SK-N-SH (cell line): Measurements from ENCODE around the gene HIPK3. TPM values are rescaled to one million over a fixed set of nuclear protein-coding genes. Genes with fewer than 3 reads are reported as not detected.

Experiments used
- CTCF ChIA-PET: fragments of 300-600, 350-600 bp; formaldehyde crosslinking; extraction: SDS; loops from one replicate; lab custom pipeline; 2021; lab: Yijun Ruan, JAX
- POLR2A ChIA-PET: fragments of 350-600 bp; sonication (Branson Sonifier 250); formaldehyde crosslinking; extraction: SDS; loops from one replicate; lab custom pipeline; 2020; ENCODE audit warnings: antibody characterized with exemption, inconsistent platforms; lab: Yijun Ruan, JAX
- DNase-seq: peaks from one replicate; pipeline ENCODE4 v3.0.0; 2012
- H2AFZ ChIP-seq: fragments of 200-600 bp; sonication (generic); 2 replicates; pipeline ENCODE4 v1.8.1; 2016; ENCODE audit warnings: antibody characterized with exemption, mild to moderate bottlenecking, low read depth
- H3F3A ChIP-seq: fragments of 200-600 bp; sonication (generic); replicated peaks from 2 replicates; pipeline ENCODE3; 2016; ENCODE audit warnings: antibody characterized with exemption, mild to moderate bottlenecking; ENCODE audit not compliant: insufficient read depth
- H3K27ac ChIP-seq, 2 experiments: fragments of 200-500 bp in 1 of 2; fragments of 200-600 bp in 1 of 2; sonication (Bioruptor generic) in 1 of 2; sonication (generic), shearing (Covaris generic) in 1 of 2; 2 replicates each; pipeline versions ENCODE4 v1.5.1 to v1.6.1; 2014 to 2016; ENCODE audit warnings: low read depth in 2 of 2, inconsistent platforms in 1 of 2, low read length in 1 of 2, mild to moderate bottlenecking in 1 of 2, mixed read lengths in 1 of 2
- H3K27me3 ChIP-seq: fragments of 200-600 bp; sonication (generic), shearing (Covaris generic); 2 replicates; pipeline ENCODE4 v1.6.1; 2016; ENCODE audit warnings: mixed run types; ENCODE audit not compliant: insufficient read depth
- H3K36me3 ChIP-seq, 2 experiments: fragments of 200-500 bp in 1 of 2; fragments of 200-600 bp in 1 of 2; sonication (Bioruptor generic) in 1 of 2; sonication (generic) in 1 of 2; replicated peaks in 1 of 2; 2 replicates each; pipeline versions ENCODE3 to v1.5.1; 2014 to 2016; ENCODE audit warnings: low read length in 1 of 2, mild to moderate bottlenecking in 1 of 2; ENCODE audit not compliant: insufficient read depth in 2 of 2, control insufficient read depth in 1 of 2
- H3K4me1 ChIP-seq, 2 experiments: fragments of 200-500 bp in 1 of 2; fragments of 200-600 bp in 1 of 2; sonication (Bioruptor generic) in 1 of 2; sonication (generic), shearing (Covaris generic) in 1 of 2; 2 replicates each; pipeline versions ENCODE4 v1.5.1 to v1.6.1; 2014 to 2016; ENCODE audit warnings: low read depth in 1 of 2, low read length in 1 of 2, mixed run types in 1 of 2; ENCODE audit not compliant: insufficient read depth in 2 of 2, control insufficient read depth in 1 of 2
- H3K4me2 ChIP-seq: fragments of 200-600 bp; sonication (generic), shearing (Covaris generic); 2 replicates; pipeline ENCODE4 v1.6.1; 2017; ENCODE audit warnings: mixed run types
- H3K4me3 ChIP-seq, 2 experiments: fragments of 200-500 bp in 1 of 2; fragments of 200-600 bp in 1 of 2; sonication (Bioruptor generic) in 1 of 2; sonication (generic), shearing (Covaris generic) in 1 of 2; 2 replicates each; pipeline versions ENCODE4 v1.5.1 to v1.8.1; 2014 to 2016; ENCODE audit warnings: low read depth in 2 of 2, inconsistent platforms in 1 of 2, low read length in 1 of 2, mild to moderate bottlenecking in 1 of 2, mixed read lengths in 1 of 2, moderate library complexity in 1 of 2
- H3K79me2 ChIP-seq: fragments of 200-600 bp; sonication (generic); 2 replicates; pipeline ENCODE4 v1.8.1; 2017; ENCODE audit warnings: mild to moderate bottlenecking; ENCODE audit not compliant: insufficient read depth
- H3K9ac ChIP-seq: fragments of 200-600 bp; sonication (generic); 2 replicates; pipeline ENCODE4 v1.6.1; 2017; ENCODE audit warnings: mixed run types
- H3K9me2 ChIP-seq: fragments of 200-600 bp; sonication (generic); 2 replicates; pipeline ENCODE4 v1.6.1; 2017; ENCODE audit warnings: mixed run types
- H3K9me3 ChIP-seq: fragments of 200-600 bp; sonication (generic); 2 replicates; pipeline ENCODE4 v1.6.1; 2017; ENCODE audit warnings: mixed run types, mild to moderate bottlenecking, moderate library complexity
- H4K20me1 ChIP-seq: fragments of 200-600 bp; sonication (generic); 2 replicates; pipeline ENCODE4 v1.6.1; 2017; ENCODE audit warnings: mild to moderate bottlenecking, mixed run types; ENCODE audit not compliant: insufficient read depth
- CHD2 ChIP-seq: fragments of 150-350 bp; IDR thresholded peaks from 2 replicates; pipeline ENCODE4 v1.6.1; 2018; ENCODE audit warnings: low read length; ENCODE audit not compliant: partially characterized antibody
- ELF1 ChIP-seq: IDR thresholded peaks from 2 replicates; pipeline ENCODE4 v1.4.0; 2012
- EP300 ChIP-seq, 2 experiments: IDR thresholded peaks; 2 replicates each; pipeline versions ENCODE4 v1.4.0 to v1.6.1; 2012; ENCODE audit warnings: borderline replicate concordance in 1 of 2, low read depth in 1 of 2, low read length in 1 of 2
- EZH2phosphoT487 ChIP-seq: fragments of 200-600 bp; sonication (generic); IDR thresholded peaks from 2 replicates; pipeline ENCODE4 v1.6.1; 2017; ENCODE audit warnings: low read depth, mixed run types, mild to moderate bottlenecking, antibody characterized with exemption, moderate library complexity, borderline replicate concordance
- FOSL2 ChIP-seq: IDR thresholded peaks from 2 replicates; pipeline ENCODE4 v1.4.0; 2012; ENCODE audit warnings: low read depth, mild to moderate bottlenecking, moderate library complexity, borderline replicate concordance
- FOXJ3 ChIP-seq: sonication (generic); formaldehyde crosslinking; IDR thresholded peaks from 2 replicates; pipeline ENCODE4 v1.5.1; 2020; ENCODE audit warnings: mild to moderate bottlenecking, missing genetic modification reagents
- MEF2A ChIP-seq: IDR thresholded peaks from 2 replicates; pipeline ENCODE4 v1.4.0; 2012; ENCODE audit warnings: low read depth, borderline replicate concordance
- NRF1 ChIP-seq: IDR thresholded peaks from 2 replicates; pipeline ENCODE4 v1.6.1; 2012; ENCODE audit warnings: low read depth, mild to moderate bottlenecking, low read length
- POLR2AphosphoS5 ChIP-seq: IDR thresholded peaks from 2 replicates; pipeline ENCODE4 v1.6.1; 2012; ENCODE audit warnings: low read depth, low read length
- RAD21 ChIP-seq: IDR thresholded peaks from 2 replicates; pipeline ENCODE4 v1.6.1; 2012; ENCODE audit warnings: mild to moderate bottlenecking, low read length
- RCOR1 ChIP-seq: fragments of 150-350 bp; IDR thresholded peaks from 2 replicates; pipeline ENCODE4 v1.6.1; 2017; ENCODE audit warnings: antibody characterized with exemption, low read length
- RFX5 ChIP-seq: IDR thresholded peaks from 2 replicates; pipeline ENCODE4 v1.6.1; 2012; ENCODE audit warnings: mild to moderate bottlenecking, improper control_type of control experiment, low read length
- RXRA ChIP-seq: IDR thresholded peaks from 2 replicates; pipeline ENCODE4 v1.4.0; 2012; ENCODE audit warnings: low read depth, mild to moderate bottlenecking, borderline replicate concordance
- TAF1 ChIP-seq: IDR thresholded peaks from 2 replicates; pipeline ENCODE4 v1.6.1; 2012; ENCODE audit warnings: low read depth, mild to moderate bottlenecking, low read length, moderate library complexity, borderline replicate concordance
- TCF12 ChIP-seq: IDR thresholded peaks from 2 replicates; pipeline ENCODE4 v1.4.0; 2012
- TEAD4 ChIP-seq: IDR thresholded peaks from 2 replicates; pipeline ENCODE4 v1.4.0; 2012; ENCODE audit warnings: mild to moderate bottlenecking, borderline replicate concordance; ENCODE audit not compliant: insufficient read depth
- polyA plus RNA-seq, 3 experiments: library from polyadenylated mRNA; depleted of rRNA; stranded (reverse); fragments of >200 nt; gene quantifications; 2 replicates each; pipeline ENCODE4 v1.2.3, GENCODE V29; 2012
- TF ChIP-seq, protein P1 (sequence below): IDR thresholded peaks from 2 replicates; pipeline ENCODE4 v1.4.0; 2012; ENCODE audit warnings: low read depth, borderline replicate concordance
- TF ChIP-seq, protein P2 (sequence below): fragments of 150-350 bp; IDR thresholded peaks from 2 replicates; pipeline ENCODE4 v1.6.1; 2017; ENCODE audit warnings: antibody characterized with exemption, low read length, low read depth, borderline replicate concordance
- TF ChIP-seq, protein P3 (sequence below): IDR thresholded peaks from 2 replicates; pipeline ENCODE4; 2012
- TF ChIP-seq, protein P4 (sequence below): fragments of 200-600 bp; sonication (generic); IDR thresholded peaks from 2 replicates; pipeline ENCODE4 v1.6.1; 2017; ENCODE audit warnings: antibody characterized with exemption, mild to moderate bottlenecking, moderate library complexity

Gene HIPK3
- polyA plus RNA-seq, 1 of the 3 experiments (the other 2 are of a cell fraction) = 5.2 TPM

DNA sequence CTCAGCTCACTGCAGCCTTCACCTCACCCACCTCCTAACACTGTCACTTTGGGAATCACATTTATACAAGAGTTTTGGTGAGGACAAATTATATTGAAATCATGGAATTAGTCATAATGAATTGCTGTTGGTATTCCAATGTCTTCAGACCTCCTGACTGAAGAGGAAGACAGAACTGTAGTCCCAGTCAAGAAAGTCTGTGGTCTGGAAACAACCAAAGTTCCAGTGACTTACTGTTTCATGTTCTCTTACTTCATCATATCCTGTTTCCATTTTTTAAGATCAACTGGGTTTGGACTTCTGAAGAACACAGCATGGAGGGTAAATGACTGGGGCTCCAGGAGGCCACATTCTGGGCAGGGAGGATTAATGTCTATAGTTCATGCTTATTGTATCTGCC is 43.0 kb upstream of the HIPK3 start:
- no peaks in the 10 kb centered on the region for H3K9me2 ChIP-seq
- CTCF ChIA-PET = no interaction called here
- no peaks in the 10 kb centered on the region for H3K79me2 ChIP-seq
- no peaks in the 10 kb centered on the region for H4K20me1 ChIP-seq
- H3K27ac ChIP-seq = no peak overlapping the region
- POLR2A ChIA-PET = no interaction called here
- no peaks in the 10 kb centered on the region for H3K27me3 ChIP-seq
- no peaks in the 10 kb centered on the region for H3K9me3 ChIP-seq
- no peak for DNase-seq
- no peak for TF ChIP-seq CHD2
- TF ChIP-seq FOXJ3 (CRISPR knock-in tag) = no peak
- no peak for TF ChIP-seq RAD21
- TF ChIP-seq MEF2A = no peak
- TF ChIP-seq, protein P1, sequence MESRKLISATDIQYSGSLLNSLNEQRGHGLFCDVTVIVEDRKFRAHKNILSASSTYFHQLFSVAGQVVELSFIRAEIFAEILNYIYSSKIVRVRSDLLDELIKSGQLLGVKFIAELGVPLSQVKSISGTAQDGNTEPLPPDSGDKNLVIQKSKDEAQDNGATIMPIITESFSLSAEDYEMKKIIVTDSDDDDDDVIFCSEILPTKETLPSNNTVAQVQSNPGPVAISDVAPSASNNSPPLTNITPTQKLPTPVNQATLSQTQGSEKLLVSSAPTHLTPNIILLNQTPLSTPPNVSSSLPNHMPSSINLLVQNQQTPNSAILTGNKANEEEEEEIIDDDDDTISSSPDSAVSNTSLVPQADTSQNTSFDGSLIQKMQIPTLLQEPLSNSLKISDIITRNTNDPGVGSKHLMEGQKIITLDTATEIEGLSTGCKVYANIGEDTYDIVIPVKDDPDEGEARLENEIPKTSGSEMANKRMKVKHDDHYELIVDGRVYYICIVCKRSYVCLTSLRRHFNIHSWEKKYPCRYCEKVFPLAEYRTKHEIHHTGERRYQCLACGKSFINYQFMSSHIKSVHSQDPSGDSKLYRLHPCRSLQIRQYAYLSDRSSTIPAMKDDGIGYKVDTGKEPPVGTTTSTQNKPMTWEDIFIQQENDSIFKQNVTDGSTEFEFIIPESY = no peak
- no peak for TF ChIP-seq TCF12
- TF ChIP-seq NRF1 = no peak
- no peak for TF ChIP-seq EP300 (IDR thresholded peaks at IDR 0.05; ENCODE audit: borderline replicate concordance in 1 of 2, low read depth in 1 of 2, low read length in 1 of 2)
- TF ChIP-seq RXRA = no peak
- no peak for TF ChIP-seq RCOR1
- TF ChIP-seq, protein P2, sequence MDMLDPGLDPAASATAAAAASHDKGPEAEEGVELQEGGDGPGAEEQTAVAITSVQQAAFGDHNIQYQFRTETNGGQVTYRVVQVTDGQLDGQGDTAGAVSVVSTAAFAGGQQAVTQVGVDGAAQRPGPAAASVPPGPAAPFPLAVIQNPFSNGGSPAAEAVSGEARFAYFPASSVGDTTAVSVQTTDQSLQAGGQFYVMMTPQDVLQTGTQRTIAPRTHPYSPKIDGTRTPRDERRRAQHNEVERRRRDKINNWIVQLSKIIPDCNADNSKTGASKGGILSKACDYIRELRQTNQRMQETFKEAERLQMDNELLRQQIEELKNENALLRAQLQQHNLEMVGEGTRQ = no peak
- no peak for TF ChIP-seq TAF1
- TF ChIP-seq, protein P3, sequence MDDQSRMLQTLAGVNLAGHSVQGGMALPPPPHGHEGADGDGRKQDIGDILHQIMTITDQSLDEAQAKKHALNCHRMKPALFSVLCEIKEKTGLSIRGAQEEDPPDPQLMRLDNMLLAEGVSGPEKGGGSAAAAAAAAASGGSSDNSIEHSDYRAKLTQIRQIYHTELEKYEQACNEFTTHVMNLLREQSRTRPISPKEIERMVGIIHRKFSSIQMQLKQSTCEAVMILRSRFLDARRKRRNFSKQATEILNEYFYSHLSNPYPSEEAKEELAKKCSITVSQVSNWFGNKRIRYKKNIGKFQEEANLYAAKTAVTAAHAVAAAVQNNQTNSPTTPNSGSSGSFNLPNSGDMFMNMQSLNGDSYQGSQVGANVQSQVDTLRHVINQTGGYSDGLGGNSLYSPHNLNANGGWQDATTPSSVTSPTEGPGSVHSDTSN = no peak
- no peak for TF ChIP-seq RFX5
- TF ChIP-seq, protein P4, sequence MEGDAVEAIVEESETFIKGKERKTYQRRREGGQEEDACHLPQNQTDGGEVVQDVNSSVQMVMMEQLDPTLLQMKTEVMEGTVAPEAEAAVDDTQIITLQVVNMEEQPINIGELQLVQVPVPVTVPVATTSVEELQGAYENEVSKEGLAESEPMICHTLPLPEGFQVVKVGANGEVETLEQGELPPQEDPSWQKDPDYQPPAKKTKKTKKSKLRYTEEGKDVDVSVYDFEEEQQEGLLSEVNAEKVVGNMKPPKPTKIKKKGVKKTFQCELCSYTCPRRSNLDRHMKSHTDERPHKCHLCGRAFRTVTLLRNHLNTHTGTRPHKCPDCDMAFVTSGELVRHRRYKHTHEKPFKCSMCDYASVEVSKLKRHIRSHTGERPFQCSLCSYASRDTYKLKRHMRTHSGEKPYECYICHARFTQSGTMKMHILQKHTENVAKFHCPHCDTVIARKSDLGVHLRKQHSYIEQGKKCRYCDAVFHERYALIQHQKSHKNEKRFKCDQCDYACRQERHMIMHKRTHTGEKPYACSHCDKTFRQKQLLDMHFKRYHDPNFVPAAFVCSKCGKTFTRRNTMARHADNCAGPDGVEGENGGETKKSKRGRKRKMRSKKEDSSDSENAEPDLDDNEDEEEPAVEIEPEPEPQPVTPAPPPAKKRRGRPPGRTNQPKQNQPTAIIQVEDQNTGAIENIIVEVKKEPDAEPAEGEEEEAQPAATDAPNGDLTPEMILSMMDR = no peak
- TF ChIP-seq EZH2phosphoT487 = no peak
- TF ChIP-seq TEAD4 = no peak
- TF ChIP-seq ELF1 = no peak
- no peak for TF ChIP-seq POLR2AphosphoS5
- no peak for TF ChIP-seq FOSL2
- no peaks in the 10 kb centered on the region for H3K4me1 ChIP-seq
- H3K9ac ChIP-seq = no peak overlapping the region
- H3K4me2 ChIP-seq = no peak overlapping the region
- H3F3A ChIP-seq = no peaks in the 10 kb centered on the region
- no peak overlapping the region for H2AFZ ChIP-seq
- H3K4me3 ChIP-seq = no peak overlapping the region
- no peaks in the 10 kb centered on the region for H3K36me3 ChIP-seq
